Rectal smooth muscle tissue (tissue), 1 donor: ENCODE measurements around the gene ST3GAL5.

Experiments used
- H3K27ac ChIP-seq: one replicate; pipeline ENCODE4 v1.7.0; 2013; ENCODE audit warnings: low read depth, low read length, inconsistent platforms
- H3K27me3 ChIP-seq: one replicate; pipeline ENCODE4 v1.7.0; 2013; ENCODE audit warnings: low read length; ENCODE audit not compliant: control insufficient read depth, insufficient read depth
- H3K36me3 ChIP-seq: one replicate; pipeline ENCODE4 v1.7.0; 2013; ENCODE audit warnings: low read length; ENCODE audit not compliant: control insufficient read depth, insufficient read depth
- H3K4me1 ChIP-seq: one replicate; pipeline ENCODE4 v1.7.0; 2013; ENCODE audit warnings: low read length; ENCODE audit not compliant: control insufficient read depth, insufficient read depth
- H3K4me3 ChIP-seq: one replicate; pipeline ENCODE4 v1.7.0; 2013; ENCODE audit warnings: low read length
- H3K9ac ChIP-seq: one replicate; pipeline ENCODE4 v1.7.0; 2013; ENCODE audit warnings: low read length

Gene ST3GAL5

DNA sequence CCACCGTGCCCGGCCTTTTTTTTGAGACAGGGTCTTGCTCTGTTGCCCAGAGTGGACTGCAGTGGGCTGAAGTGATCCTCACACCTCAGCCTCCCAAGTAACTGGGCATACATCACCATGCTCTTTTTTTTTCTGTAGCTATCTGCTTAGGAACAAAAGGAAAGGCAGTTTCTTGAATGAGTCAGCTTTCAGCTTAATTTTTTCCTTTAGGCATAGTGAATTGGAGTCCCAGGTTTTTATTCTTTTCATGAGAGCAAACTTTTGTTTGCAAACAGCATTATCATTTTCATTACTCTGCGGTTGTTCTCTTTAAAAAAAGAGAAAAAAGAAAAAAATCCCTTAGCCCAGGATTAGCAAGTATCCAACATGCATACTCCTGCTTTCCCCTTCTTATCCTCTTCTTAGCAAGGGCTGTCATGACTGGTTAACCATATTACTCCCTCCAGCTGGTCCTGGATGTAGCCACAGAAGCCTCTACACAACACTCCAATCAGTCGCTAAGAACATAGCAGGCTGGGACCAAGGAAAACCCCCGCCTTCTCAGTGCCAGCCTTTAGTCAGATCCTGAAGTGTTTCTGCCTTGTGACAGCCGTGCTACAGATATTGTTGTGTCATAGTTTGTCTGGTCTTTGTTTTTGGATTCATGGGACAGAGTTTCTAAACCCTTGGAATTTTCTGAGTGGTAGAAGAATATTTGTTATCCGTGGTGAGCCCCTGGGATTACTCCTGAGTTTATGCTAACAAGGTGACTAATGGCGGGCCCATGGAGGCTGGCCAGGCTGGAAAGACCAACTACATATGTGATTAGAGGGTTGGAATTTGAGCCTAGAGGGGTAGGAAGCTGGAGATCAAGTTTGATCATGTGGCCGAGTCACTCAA, 23.3 kb upstream of the ST3GAL5 start:
- Histone ChIP-seq H3K4me1 (no peaks in the 10 kb centered on the region), H3K9ac (no peak overlapping the region), H3K4me3 (no peak overlapping the region), H3K27me3 (no peaks in the 10 kb centered on the region), H3K36me3 (no peaks in the 10 kb centered on the region), H3K27ac (no peak overlapping the region)

DNA sequence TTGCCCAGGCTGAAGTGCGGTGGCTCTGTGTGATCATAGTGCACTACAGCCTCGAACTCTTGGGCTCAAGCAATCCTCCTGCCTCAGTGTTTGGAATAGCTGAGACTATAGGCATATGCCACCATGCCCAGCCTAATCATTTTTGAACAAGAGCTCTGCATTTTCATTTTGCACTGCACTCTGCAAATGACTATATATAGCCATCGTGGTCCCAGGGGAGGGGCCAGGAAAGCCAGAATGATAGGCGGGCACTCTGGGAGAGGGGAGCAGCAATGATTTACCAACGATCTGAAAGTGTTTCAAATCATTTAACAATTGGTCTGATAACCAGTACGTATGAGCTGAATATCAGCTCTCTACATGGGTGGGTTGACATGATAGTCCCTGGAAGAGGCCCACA, 22.3 kb upstream of the ST3GAL5 start:
- Histone ChIP-seq H3K27me3 (no peaks in the 10 kb centered on the region), H3K9ac (no peak overlapping the region), H3K4me3 (no peak overlapping the region), H3K4me1 (no peaks in the 10 kb centered on the region), H3K27ac (no peak overlapping the region), H3K36me3 (no peaks in the 10 kb centered on the region)

DNA sequence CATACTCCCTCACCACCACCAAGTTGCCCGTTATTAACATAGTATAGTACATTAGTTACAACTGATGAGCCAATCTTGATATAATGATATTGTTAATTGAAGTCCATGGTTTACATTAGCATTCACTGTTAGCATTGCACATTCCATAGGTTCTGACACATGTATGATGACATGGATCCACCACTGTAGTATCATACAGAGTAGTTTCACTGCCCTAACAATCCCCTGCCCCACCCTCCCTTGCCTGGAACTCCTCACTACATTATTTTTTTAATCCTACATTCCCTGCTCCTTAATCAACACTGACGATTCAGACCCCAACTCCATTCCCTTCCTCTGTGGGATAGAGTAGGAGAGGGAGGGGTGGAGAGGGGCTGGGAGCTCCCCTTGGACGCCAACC, 20.2 kb upstream of the ST3GAL5 start:
- Histone ChIP-seq H3K4me3 (no peak overlapping the region), H3K9ac (no peak overlapping the region), H3K27me3 (no peaks in the 10 kb centered on the region), H3K27ac (no peak overlapping the region), H3K36me3 (no peaks in the 10 kb centered on the region), H3K4me1 (peaks cover 4% of the 10 kb centered on the region)

DNA sequence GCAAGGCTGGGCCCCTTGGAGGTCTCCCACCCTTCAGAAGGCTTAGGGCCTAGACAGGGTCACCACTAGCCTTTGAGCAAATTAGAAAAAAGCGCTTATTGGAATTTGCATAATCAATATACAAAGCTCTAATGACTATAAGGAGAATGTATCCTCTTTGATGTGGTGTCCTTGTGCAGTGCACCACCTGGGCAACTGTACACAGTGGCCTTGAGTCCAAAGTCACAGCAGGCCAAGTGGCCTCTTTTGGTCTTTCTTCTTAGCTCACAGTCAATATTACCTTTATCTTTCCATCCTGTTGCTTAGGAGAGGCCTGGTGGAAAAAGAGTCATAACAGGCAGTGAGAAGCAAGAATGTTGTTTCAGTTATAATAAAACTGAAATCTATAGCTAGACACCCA, 19.7 kb upstream of the ST3GAL5 start:
- peaks cover 4% of the 10 kb centered on the region for H3K4me1 ChIP-seq
- no peak overlapping the region for H3K4me3 ChIP-seq
- no peak overlapping the region for H3K27ac ChIP-seq
- no peak overlapping the region for H3K9ac ChIP-seq
- no peaks in the 10 kb centered on the region for H3K36me3 ChIP-seq
- H3K27me3 ChIP-seq = no peaks in the 10 kb centered on the region

DNA sequence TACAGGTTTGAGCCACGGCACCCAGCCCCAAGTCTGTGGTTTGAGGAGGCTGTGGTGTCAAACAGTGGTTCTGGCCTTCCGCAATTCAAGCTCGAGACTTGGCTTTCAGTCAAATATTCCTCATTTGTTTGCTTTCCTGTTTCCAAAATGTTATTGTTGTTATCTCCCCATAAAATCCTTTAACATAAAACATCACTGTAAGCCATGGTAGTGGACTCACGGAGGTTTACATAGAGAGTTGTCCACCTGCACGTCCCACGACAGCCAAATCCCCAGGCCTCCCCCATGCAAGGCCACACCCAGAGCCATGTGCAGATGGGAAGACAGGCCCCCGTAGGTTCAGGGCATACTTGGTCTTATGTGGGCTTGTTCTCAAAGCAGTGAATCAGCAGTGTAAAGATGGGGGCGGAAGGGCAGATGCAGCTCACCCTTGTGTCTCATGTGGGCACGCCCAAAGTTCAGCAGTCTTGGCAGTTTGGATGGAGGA, 18.9 kb upstream of the ST3GAL5 start:
- no peak overlapping the region for H3K9ac ChIP-seq
- H3K4me1 ChIP-seq = peaks cover 4% of the 10 kb centered on the region
- H3K36me3 ChIP-seq = no peaks in the 10 kb centered on the region
- H3K27me3 ChIP-seq = no peaks in the 10 kb centered on the region
- no peak overlapping the region for H3K4me3 ChIP-seq
- no peak overlapping the region for H3K27ac ChIP-seq

DNA sequence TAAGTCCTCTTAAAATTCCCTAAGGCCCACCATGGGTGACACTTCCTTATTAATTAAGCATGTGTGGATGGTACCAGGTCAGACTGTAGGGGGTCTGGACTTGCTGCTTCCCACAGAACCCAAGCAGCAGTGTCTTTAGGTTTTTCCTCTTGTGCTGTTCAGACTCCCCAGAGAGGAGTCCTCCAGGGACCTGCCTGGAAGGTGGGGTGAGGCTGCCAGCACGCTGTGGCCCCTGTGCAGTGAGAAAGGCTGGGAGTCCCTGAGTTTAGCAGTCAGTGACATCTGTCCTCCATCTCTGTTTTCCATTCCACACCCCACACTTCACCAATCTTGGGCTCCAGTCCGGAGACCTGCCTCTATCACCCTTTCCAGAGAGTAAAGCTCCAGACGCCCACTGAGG, 18.0 kb upstream of the ST3GAL5 start:
- Histone ChIP-seq H3K4me1 (peaks cover 4% of the 10 kb centered on the region), H3K9ac (no peak overlapping the region), H3K4me3 (no peak overlapping the region), H3K27me3 (no peaks in the 10 kb centered on the region), H3K36me3 (no peaks in the 10 kb centered on the region), H3K27ac (no peak overlapping the region)

DNA sequence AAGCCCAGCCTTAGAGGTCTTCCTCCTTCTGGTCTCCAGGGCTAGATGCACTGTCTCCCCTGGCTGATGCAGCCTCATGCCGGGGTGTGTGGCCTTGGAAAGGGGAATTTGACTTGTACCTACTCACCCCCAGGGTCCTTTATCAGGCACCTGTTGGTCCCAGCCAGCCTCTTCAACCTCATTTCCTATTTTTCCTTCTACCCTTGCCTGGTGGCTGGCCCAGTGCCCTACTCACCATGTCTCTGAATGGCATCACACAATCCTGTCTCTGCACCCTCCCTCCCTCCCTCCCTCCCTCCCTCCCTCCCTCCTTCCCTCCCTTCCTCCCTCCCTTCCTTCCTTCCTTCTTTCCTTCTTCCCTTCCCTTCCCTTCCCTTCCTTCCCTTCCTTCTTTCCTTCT, 17.1 kb upstream of the ST3GAL5 start:
- Histone ChIP-seq H3K9ac (no peak overlapping the region), H3K27ac (no peak overlapping the region), H3K4me1 (peaks cover 4% of the 10 kb centered on the region)

DNA sequence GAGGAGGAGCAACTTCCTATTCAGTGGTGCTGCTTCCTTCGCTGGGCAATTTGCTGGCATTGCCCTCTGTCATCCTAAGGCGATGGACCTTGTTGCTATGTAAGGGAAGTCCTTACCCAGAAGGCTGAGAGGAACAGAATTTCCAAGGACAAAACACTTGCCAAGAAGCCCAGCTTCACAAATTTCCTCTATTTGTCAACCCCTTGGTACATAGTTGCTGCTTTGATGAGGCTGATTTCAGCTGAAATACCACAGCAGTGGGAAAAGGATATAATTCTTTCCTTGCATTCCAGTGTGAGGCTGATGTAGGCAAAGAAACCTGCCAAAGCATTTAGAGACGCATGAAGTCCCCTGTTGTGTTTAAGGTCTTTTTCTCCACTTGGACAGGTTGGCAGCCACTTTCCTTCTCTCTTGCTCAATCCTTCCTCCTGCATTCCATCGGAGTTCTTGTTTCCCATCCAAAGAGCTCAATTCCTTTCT, 16.4 kb upstream of the ST3GAL5 start:
- no peak overlapping the region for H3K27ac ChIP-seq
- no peak overlapping the region for H3K4me3 ChIP-seq
- H3K27me3 ChIP-seq = no peaks in the 10 kb centered on the region
- H3K4me1 ChIP-seq = peaks cover 4% of the 10 kb centered on the region
- H3K9ac ChIP-seq = no peak overlapping the region
- H3K36me3 ChIP-seq = no peaks in the 10 kb centered on the region

More for the DNA sequence above, 17.1 kb upstream of the ST3GAL5 start:
- Histone ChIP-seq H3K27me3 (no peaks in the 10 kb centered on the region), H3K36me3 (no peaks in the 10 kb centered on the region), H3K4me3 (no peak overlapping the region)

DNA sequence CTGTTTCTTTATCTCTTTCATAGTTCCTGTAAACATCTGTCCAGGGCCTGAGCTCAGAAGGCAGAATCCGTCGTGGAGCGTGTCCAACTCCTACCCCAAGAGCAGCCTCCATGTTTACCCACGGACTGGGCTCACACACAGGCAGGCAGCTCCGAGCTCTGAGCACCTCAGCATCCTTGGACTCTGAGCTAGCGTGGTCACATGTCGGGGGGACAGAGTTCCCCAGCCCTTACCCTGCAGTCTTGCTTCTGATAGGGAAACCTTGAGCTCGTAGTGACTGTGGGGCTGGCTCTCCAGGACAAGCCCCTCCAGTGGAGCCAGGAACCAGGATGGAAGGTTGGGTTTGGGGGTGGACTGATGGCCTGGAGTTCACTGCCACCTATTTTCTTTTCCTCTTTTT, 15.1 kb upstream of the ST3GAL5 start:
- no peaks in the 10 kb centered on the region for H3K36me3 ChIP-seq
- H3K9ac ChIP-seq = no peak overlapping the region
- peaks cover 4% of the 10 kb centered on the region for H3K4me1 ChIP-seq
- no peak overlapping the region for H3K4me3 ChIP-seq
- no peaks in the 10 kb centered on the region for H3K27me3 ChIP-seq
- H3K27ac ChIP-seq = no peak overlapping the region

DNA sequence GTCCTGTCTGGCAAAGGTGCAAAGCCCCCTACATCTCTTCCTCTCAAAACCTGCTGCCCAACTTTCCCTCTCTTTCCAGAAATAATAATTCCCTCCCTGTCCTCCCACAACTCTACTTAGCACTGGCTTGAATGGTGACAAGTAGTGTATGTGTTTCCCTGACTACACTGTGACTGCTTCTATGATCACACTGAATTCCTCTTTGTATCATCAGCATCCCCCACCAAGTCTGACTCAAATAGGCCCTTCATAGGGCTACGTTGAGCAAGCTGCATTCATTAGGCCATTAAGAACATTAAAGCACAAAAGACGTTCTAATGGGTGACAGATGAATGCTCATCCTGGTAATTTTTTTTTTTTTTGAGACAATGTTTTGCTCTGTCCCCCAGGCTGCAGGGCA, 13.7 kb upstream of the ST3GAL5 start:
- no peak overlapping the region for H3K27ac ChIP-seq
- H3K27me3 ChIP-seq = no peaks in the 10 kb centered on the region
- H3K4me3 ChIP-seq = no peak overlapping the region
- H3K36me3 ChIP-seq = no peaks in the 10 kb centered on the region
- peaks cover 4% of the 10 kb centered on the region for H3K4me1 ChIP-seq
- no peak overlapping the region for H3K9ac ChIP-seq

DNA sequence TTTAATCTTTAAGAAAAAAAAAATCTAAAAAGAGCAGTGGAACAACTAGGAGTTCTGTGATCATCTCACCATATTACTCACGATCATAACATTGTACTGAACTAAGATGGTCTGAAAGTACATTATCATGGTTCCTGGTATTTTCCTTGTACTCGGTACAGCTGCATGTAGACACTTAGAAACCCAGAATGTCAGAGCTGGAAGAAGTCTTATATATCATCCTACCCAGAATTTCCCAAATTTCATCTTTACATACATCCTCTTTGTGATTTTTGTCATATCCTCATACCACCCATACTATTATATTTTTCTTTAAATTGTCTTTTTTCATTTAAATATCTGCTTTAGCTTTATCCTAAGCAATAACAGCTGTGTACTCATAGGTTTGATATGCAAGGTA, 12.4 kb upstream of the ST3GAL5 start:
- H3K27ac ChIP-seq = no peak overlapping the region
- no peaks in the 10 kb centered on the region for H3K36me3 ChIP-seq
- H3K4me3 ChIP-seq = no peak overlapping the region
- H3K9ac ChIP-seq = no peak overlapping the region
- H3K4me1 ChIP-seq = peaks cover 4% of the 10 kb centered on the region
- no peaks in the 10 kb centered on the region for H3K27me3 ChIP-seq

DNA sequence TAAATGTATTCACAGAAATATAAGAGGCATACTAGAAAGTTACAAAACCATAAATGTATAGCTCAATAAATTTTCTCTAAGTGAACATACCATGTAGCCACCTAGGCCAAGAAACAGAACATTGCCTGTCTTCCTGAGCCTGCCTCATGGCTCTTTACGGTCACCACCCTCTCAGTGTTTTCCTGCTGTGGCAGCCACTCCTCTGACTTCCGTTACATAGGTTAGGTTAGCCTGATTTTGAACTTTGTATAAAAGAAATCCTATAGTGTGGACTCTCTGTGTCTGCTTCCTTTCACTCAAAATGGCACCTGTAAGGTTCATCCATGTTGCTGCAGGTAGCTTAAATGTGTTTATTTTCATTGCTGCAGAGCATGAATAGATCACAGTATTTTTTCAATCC, 11.6 kb upstream of the ST3GAL5 start:
- H3K9ac ChIP-seq = no peak overlapping the region
- no peaks in the 10 kb centered on the region for H3K27me3 ChIP-seq
- peaks cover under 1% of the 10 kb centered on the region for H3K4me1 ChIP-seq
- H3K36me3 ChIP-seq = no peaks in the 10 kb centered on the region
- no peak overlapping the region for H3K4me3 ChIP-seq
- H3K27ac ChIP-seq = no peak overlapping the region

DNA sequence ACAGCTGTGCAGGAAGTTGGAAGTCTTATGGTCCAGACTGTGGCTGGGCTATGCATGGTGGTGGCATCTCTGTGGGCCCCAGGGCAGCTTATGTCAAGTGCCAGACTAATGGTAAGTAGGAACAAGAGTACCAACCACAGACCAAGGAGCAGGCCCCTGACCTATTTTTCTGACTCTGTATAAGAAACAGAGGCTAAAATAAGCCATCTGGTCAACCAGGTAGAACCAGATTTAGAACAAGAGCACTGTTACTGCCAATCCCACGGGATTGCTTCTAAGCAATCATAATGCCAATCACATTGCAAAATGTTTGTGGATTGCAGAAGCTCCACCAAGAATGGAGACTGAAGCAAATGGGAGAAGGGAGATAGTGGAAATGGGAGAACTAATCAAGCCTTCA, 11.1 kb upstream of the ST3GAL5 start:
- H3K27ac ChIP-seq = no peak overlapping the region
- no peaks in the 10 kb centered on the region for H3K27me3 ChIP-seq
- no peaks in the 10 kb centered on the region for H3K4me1 ChIP-seq
- no peak overlapping the region for H3K9ac ChIP-seq
- no peak overlapping the region for H3K4me3 ChIP-seq
- H3K36me3 ChIP-seq = no peaks in the 10 kb centered on the region
